ENCODE measurements around the gene OXER1. TPM values are rescaled to one million over a fixed set of nuclear protein-coding genes. Genes with fewer than 3 reads are reported as not detected.

Gene OXER1
- total and polyA plus RNA-seq, 2 of the 13 experiments (the other 11 are each of a cell fraction or from before 2014, with no cell fraction given): 8.0 to 9.0 TPM

GRCh38 chr2:42794271-42795046 lies 30.5 kb upstream of the OXER1 start (continued):
- no peak for TF ChIP-seq ZNF280B (CRISPR knock-in tag; IDR thresholded peaks at IDR 0.05; ENCODE audit: borderline replicate concordance)
- no peak for TF ChIP-seq ZNF224 (CRISPR knock-in tag; IDR thresholded peaks at IDR 0.05)
- TF ChIP-seq IRF1 (CRISPR knock-in tag; IDR thresholded peaks at IDR 0.05; ENCODE audit: low read depth): 0 out of 2 replicates have a peak, but pooled peaks have one; percentile 57
- no peak for TF ChIP-seq ZNF235 (CRISPR knock-in tag; IDR thresholded peaks at IDR 0.05; ENCODE audit: borderline replicate concordance)
- TF ChIP-seq ZNF678 (CRISPR knock-in tag; IDR thresholded peaks at IDR 0.05): no peak
- TF ChIP-seq ZSCAN22 (CRISPR knock-in tag; IDR thresholded peaks at IDR 0.05): no peak
- TF ChIP-seq GMEB2 (CRISPR knock-in tag; IDR thresholded peaks at IDR 0.05; ENCODE audit: low read depth): no peak
- TF ChIP-seq JARID2 (CRISPR knock-in tag; IDR thresholded peaks at IDR 0.05; ENCODE audit: insufficient replicate concordance): no peak
- TF ChIP-seq ARID4A (CRISPR knock-in tag; IDR thresholded peaks at IDR 0.05; ENCODE audit: borderline replicate concordance): peak; percentile 36; the same call in 1 of the 2 replicates
- TF ChIP-seq RNF219 (CRISPR knock-in tag; IDR thresholded peaks at IDR 0.05): no peak
- peak; percentile 74; the same call in 1 of the 2 replicates for TF ChIP-seq ZNF331 (CRISPR knock-in tag; IDR thresholded peaks at IDR 0.05)
- no peak for TF ChIP-seq ZNF513 (CRISPR knock-in tag; conservative IDR thresholded peaks at IDR 0.05)
- TF ChIP-seq GATAD2A (CRISPR knock-in tag; IDR thresholded peaks at IDR 0.05): peak; percentile 88
